HepG2 (cell line): ENCODE measurements around the gene NOS1. TPM values are rescaled to one million over a fixed set of nuclear protein-coding genes. Genes with fewer than 3 reads are reported as not detected.

Source experiments
- ZFP90 ChIP-seq: sonication (generic); formaldehyde crosslinking; IDR thresholded peaks from 2 replicates; pipeline ENCODE4 v1.8.0; 2022; ENCODE audit warnings: missing genetic modification reagents, mild to moderate bottlenecking, inconsistent platforms, borderline replicate concordance
- ZNF318 ChIP-seq: sonication (generic); formaldehyde crosslinking; IDR thresholded peaks from 2 replicates; pipeline ENCODE4 v1.4.0; 2020; ENCODE audit warnings: mild to moderate bottlenecking, missing genetic modification reagents
- polyA plus RNA-seq, 8 experiments: library from polyadenylated mRNA; depleted of rRNA in 3 of 8; stranded (reverse) in 7 of 8; unstranded in 1 of 8; fragments of >200 nt; fragmentation: Illumina TruSeq in 4 of 8; extraction: Trizol in 4 of 8; gene quantifications; 2 replicates each; pipeline versions ENCODE4 v1.2.1 to v1.2.3, GENCODE V29; 2011 to 2016; ENCODE audit warnings: low read depth in 4 of 8, missing spikeins in 1 of 8, mixed read lengths in 1 of 8; ENCODE audit not compliant: insufficient read depth in 1 of 8
- total RNA-seq, 5 experiments: library from RNA; depleted of rRNA; stranded (reverse); fragments of >200 nt; fragmentation: Illumina TruSeq; extraction: Trizol; gene quantifications; 2 replicates each; pipeline ENCODE4 v1.2.3, GENCODE V29; 2016; ENCODE audit warnings: low read depth in 1 of 5
- TF ChIP-seq, protein P1 (sequence below): sonication (generic); formaldehyde crosslinking; IDR thresholded peaks from 2 replicates; pipeline ENCODE4 v1.8.1; 2023; ENCODE audit warnings: mild to moderate bottlenecking, missing genetic modification reagents
- TF ChIP-seq, protein P2 (sequence below): sonication (generic); formaldehyde crosslinking; IDR thresholded peaks from 2 replicates; pipeline ENCODE4 v1.5.0; 2020; ENCODE audit warnings: missing genetic modification reagents

NOS1 gene
- total and polyA plus RNA-seq, 2 of the 13 experiments (the other 11 are each of a cell fraction or from before 2014, with no cell fraction given): not detected

GRCh38 chr12:117213295-117213808, 148.1 kb downstream of the NOS1 start (continued):
- no peak for TF ChIP-seq ZNF318 (CRISPR knock-in tag)
- TF ChIP-seq, protein P1, sequence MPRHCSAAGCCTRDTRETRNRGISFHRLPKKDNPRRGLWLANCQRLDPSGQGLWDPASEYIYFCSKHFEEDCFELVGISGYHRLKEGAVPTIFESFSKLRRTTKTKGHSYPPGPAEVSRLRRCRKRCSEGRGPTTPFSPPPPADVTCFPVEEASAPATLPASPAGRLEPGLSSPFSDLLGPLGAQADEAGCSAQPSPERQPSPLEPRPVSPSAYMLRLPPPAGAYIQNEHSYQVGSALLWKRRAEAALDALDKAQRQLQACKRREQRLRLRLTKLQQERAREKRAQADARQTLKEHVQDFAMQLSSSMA (CRISPR knock-in tag): no peak
- no peak for TF ChIP-seq ZFP90 (CRISPR knock-in tag)
- TF ChIP-seq, protein P2, sequence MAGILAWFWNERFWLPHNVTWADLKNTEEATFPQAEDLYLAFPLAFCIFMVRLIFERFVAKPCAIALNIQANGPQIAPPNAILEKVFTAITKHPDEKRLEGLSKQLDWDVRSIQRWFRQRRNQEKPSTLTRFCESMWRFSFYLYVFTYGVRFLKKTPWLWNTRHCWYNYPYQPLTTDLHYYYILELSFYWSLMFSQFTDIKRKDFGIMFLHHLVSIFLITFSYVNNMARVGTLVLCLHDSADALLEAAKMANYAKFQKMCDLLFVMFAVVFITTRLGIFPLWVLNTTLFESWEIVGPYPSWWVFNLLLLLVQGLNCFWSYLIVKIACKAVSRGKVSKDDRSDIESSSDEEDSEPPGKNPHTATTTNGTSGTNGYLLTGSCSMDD: no peak
